Left ventricle myocardium inferior (tissue), 1 donor: ENCODE measurements around the gene PRPF40B. TPM values are rescaled to one million over a fixed set of nuclear protein-coding genes. Genes with fewer than 3 reads are reported as not detected.

Experiments used
- DNase-seq: peaks from one replicate; pipeline ENCODE4 v3.0.0-alpha.2; 2020
- H3K27ac ChIP-seq: fragments of 200-600 bp; replicated peaks from 2 replicates; pipeline ENCODE4 v1.8.0; 2021
- H3K27me3 ChIP-seq: fragments of 200-600 bp; 2 replicates; pipeline ENCODE4 v1.8.0; 2021; ENCODE audit warnings: low read depth
- H3K36me3 ChIP-seq: fragments of 200-600 bp; 2 replicates; pipeline ENCODE4 v1.8.0; 2021
- H3K4me1 ChIP-seq: fragments of 200-600 bp; 2 replicates; pipeline ENCODE4 v1.8.0; 2021
- H3K4me3 ChIP-seq: fragments of 200-600 bp; 2 replicates; pipeline ENCODE4 v1.8.0; 2021; ENCODE audit warnings: mild to moderate bottlenecking, moderate library complexity
- H3K9me3 ChIP-seq: fragments of 200-600 bp; replicated peaks from 2 replicates; pipeline ENCODE4 v1.8.0; 2021
- intact Hi-C: fragments of 100-400 bp; cut with micrococcal nuclease; formaldehyde crosslinking; loops from one replicate; pipeline ENCODE4 v1.11.0; 2022
- total RNA-seq: library from RNA; stranded (reverse); fragmentation: NEBNext Ultra II Directional; extraction: Animal tissue kit (Norgen Biotek cat#: 25700); gene quantifications from one replicate; pipeline ENCODE4 v1.2.1, GENCODE V29; 2021
- TF ChIP-seq, protein P1 (sequence below): fragments of 200-600 bp; IDR thresholded peaks from 2 replicates; pipeline ENCODE4 v1.8.0; 2021; ENCODE audit warnings: antibody characterized with exemption, mild to moderate bottlenecking, borderline replicate concordance
- donor health status: DM: no; HTN: yes; CAD: no; lungs with severe emphysema.

PRPF40B gene
- total RNA-seq, 1 donor from 2014 or later: 22.0 TPM

DNA sequence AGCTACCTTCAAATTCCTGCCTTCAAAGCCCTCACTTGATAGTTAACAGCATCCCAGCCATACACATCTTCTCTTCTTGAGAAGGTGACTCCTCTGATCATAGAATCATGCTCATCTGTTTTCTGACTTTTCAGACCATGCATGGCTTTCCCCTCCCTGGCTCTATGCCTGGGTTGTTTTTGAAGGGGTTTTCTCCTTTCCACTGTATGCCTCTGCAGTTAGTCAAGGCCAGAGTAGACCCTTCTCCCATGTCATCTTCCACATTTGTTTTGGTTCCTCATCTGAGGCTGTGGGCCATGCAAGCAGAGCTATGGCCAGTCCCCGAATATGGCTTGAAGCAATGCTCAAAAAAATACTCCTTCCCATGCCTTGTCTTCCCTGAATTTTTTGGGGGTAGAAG is 41.2 kb upstream of the PRPF40B start:
- Histone ChIP-seq H3K4me3 (no peak overlapping the region), H3K4me1 (peaks cover 58% of the 10 kb centered on the region), H3K9me3 (no peaks in the 10 kb centered on the region), H3K27me3 (no peaks in the 10 kb centered on the region), H3K36me3 (no peaks in the 10 kb centered on the region), H3K27ac (peak overlapping the region; percentile 67)
- TF ChIP-seq, protein P1, sequence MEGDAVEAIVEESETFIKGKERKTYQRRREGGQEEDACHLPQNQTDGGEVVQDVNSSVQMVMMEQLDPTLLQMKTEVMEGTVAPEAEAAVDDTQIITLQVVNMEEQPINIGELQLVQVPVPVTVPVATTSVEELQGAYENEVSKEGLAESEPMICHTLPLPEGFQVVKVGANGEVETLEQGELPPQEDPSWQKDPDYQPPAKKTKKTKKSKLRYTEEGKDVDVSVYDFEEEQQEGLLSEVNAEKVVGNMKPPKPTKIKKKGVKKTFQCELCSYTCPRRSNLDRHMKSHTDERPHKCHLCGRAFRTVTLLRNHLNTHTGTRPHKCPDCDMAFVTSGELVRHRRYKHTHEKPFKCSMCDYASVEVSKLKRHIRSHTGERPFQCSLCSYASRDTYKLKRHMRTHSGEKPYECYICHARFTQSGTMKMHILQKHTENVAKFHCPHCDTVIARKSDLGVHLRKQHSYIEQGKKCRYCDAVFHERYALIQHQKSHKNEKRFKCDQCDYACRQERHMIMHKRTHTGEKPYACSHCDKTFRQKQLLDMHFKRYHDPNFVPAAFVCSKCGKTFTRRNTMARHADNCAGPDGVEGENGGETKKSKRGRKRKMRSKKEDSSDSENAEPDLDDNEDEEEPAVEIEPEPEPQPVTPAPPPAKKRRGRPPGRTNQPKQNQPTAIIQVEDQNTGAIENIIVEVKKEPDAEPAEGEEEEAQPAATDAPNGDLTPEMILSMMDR: no peak
- intact Hi-C loops: no loop called here
- no peak for DNase-seq

DNA sequence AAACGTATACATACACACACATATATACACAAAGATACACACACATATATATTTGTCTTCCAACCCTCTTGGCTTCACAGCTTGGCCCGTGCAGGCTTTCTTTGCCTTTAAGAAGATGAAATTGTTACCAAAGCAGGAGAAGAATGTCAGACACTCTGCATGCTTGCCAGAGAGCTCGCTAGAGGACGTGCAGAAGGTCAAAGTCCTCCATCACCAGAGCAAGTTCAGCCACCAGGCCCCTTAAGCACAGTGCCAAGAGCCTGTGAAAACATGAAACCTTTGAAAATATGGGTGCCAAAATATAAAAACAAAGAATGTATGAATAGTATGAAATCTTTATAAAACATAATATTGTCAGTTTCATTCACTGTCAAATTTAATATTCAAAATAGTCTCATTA is 40.5 kb upstream of the PRPF40B start:
- Histone ChIP-seq H3K4me1 (peaks cover 54% of the 10 kb centered on the region), H3K27ac (peak overlapping the region; percentile 67), H3K36me3 (no peaks in the 10 kb centered on the region), H3K27me3 (no peaks in the 10 kb centered on the region), H3K9me3 (no peaks in the 10 kb centered on the region), H3K4me3 (no peak overlapping the region)
- TF ChIP-seq, protein P1: no peak
- intact Hi-C loops: no loop called here
- no peak for DNase-seq

DNA sequence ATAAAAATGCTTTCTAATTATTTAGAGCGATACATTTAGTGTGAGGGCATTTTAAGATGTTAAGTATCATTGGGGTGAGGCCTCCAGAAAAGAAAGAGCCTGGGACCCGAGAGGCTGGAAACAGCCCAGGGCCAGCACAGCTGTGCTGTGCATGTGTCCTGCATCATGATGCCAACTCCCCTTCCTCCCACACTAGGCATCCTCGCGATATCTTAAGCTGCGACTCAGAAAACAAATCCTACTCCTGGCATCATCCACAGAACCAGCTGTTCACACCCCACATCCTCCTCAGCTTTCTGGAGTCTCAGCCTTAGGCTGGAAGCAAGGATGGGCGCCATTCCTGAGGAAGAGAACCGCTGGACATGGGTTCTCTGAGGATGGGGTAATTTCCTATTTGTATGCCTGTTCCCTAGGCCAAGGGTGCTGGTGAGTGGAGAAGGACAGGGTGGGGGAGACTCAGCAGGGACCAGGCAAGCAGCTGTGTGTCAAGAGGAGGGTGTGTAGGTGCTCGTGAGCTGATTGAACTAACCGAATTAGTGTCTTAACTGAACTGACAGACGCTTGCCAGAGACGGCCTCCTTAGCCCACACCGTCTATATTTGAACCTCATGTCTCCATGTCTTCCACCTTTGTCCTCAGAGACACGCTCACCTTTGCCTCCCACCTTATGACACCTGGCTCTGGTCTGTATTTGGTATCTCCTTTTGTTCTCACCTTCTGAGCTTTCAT is 39.8 kb upstream of the PRPF40B start:
- peak overlapping the region; percentile 67 for H3K27ac ChIP-seq
- no peaks in the 10 kb centered on the region for H3K9me3 ChIP-seq
- no peaks in the 10 kb centered on the region for H3K36me3 ChIP-seq
- TF ChIP-seq, protein P1: no peak
- H3K4me1 ChIP-seq: peaks cover 52% of the 10 kb centered on the region
- no peak for DNase-seq
- intact Hi-C loops: no loop called here
- no peak overlapping the region for H3K4me3 ChIP-seq
- H3K27me3 ChIP-seq: no peaks in the 10 kb centered on the region

DNA sequence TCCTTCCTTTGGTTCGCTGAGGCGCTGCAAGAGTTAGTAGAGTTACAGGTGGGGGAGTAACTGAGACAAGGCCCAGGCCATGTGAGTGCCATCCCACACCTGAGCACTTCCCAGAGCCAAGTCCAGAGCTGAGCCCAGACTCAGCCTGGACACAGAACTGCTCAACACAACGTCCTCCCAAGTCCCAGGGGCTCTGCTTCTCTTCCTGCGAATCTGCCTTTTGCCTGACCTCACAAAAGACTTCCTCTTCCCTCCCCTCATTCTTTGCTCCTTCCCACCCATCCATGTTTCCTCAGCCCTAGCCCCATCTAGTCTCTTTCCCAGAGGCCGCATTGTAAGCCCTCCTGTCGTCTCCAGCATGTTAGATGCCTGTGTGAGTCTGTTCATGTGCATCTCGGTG is 38.8 kb upstream of the PRPF40B start:
- H3K27ac ChIP-seq: peak overlapping the region; percentile 67
- no peaks in the 10 kb centered on the region for H3K27me3 ChIP-seq
- no peak for DNase-seq
- no peak overlapping the region for H3K4me3 ChIP-seq
- intact Hi-C loops: no loop called here
- peaks cover 57% of the 10 kb centered on the region for H3K4me1 ChIP-seq
- TF ChIP-seq, protein P1: no peak
- no peaks in the 10 kb centered on the region for H3K36me3 ChIP-seq
- H3K9me3 ChIP-seq: no peaks in the 10 kb centered on the region

DNA sequence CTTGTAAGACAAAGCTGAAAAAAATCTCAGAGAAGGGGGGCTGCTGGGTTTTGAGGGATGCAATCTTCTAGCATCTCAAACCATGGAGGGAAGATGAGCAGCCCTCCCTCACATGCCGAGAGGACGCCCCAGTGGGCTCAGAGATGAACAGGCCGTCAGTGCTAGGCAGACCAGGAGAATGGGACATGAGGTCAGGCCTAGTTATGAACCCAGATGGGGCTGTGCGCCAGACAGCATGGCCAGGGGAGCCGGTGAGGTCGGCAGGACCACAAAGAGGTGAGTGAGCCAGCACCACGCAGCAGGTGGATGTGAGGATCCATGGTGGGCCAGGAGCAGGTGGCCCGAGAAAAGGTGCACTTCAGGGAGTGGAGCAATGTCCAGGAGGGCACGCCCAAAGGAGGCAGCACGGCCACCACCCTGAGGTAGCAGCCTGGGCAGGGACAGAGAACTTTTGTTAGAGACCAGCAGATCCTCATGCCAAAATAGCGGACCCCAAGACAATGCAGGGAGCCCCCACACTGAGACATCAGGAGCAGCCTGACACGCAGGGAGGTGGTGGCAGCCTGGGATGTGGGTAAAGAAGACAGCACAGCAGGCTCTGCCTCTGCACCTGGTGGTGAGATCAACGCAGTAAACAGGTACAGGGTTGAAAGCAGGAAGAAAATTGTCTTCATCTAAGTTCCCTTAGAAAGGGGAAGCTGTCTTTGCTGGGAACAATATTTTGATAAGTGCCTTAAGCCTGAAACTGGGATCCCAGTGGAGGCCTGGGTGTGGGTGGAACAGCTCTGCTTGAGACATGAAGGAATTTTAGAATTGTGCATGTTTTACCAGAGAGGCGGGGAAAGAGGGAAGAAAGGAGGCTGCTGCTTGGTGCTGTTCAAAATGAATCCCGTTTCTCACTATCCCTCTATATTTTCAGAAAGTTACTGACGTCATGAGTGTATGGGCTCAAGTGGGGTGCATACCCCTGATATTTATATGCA is 37.6 kb upstream of the PRPF40B start:
- peaks cover 47% of the 10 kb centered on the region for H3K4me1 ChIP-seq
- no peak overlapping the region for H3K27ac ChIP-seq
- H3K4me3 ChIP-seq: no peak overlapping the region
- H3K27me3 ChIP-seq: no peaks in the 10 kb centered on the region
- TF ChIP-seq, protein P1: no peak
- DNase-seq: no peak
- H3K9me3 ChIP-seq: no peaks in the 10 kb centered on the region
- intact Hi-C loops: no loop called here
- H3K36me3 ChIP-seq: no peaks in the 10 kb centered on the region
